Activated B cell treated with CpG ODN at 0.5 μM for 24 hours (primary cell): ENCODE measurements around the gene ATXN2L. TPM values are rescaled to one million over a fixed set of nuclear protein-coding genes. Genes with fewer than 3 reads are reported as not detected.

ENCODE experiments used
- ATAC-seq: fragments of 200-7000 bp; cut with Tn5 transposase; one replicate; pipeline ENCODE4 v1.10.0; 2021; ENCODE audit warnings: low read depth, mild to moderate bottlenecking, moderate library complexity
- CTCF ChIA-PET: fragments of 350-600 bp; sonication (Branson Sonifier 250); formaldehyde crosslinking; loops from one replicate; lab custom pipeline; 2021; ENCODE audit warnings: antibody characterized with exemption; lab: Charles Lee
- POLR2A ChIA-PET: fragments of 350-600 bp; sonication (Branson Sonifier 250); formaldehyde crosslinking; loops from one replicate; lab custom pipeline; 2021; ENCODE audit warnings: antibody characterized with exemption; lab: Charles Lee
- DNase-seq: peaks from one replicate; pipeline ENCODE4 v3.0.0; 2022
- H3K27ac Mint-ChIP-seq: one replicate; pipeline ENCODE4 v1.8.0; 2020; ENCODE audit warnings: mixed read lengths
- H3K27me3 Mint-ChIP-seq: one replicate; pipeline ENCODE4 v1.8.0; 2021; ENCODE audit warnings: mixed read lengths
- H3K36me3 Mint-ChIP-seq: one replicate; pipeline ENCODE4 v1.8.0; 2021; ENCODE audit warnings: low read depth, mixed read lengths
- H3K4me1 Mint-ChIP-seq: one replicate; pipeline ENCODE4 v1.8.0; 2021; ENCODE audit warnings: mixed read lengths
- H3K4me3 Mint-ChIP-seq: one replicate; pipeline ENCODE4 v1.8.0; 2020; ENCODE audit warnings: mild to moderate bottlenecking, mixed read lengths
- H3K9me3 Mint-ChIP-seq: one replicate; pipeline ENCODE4 v1.8.0; 2020; ENCODE audit warnings: mixed read lengths
- CTCF ChIP-seq: fragments of 200-600 bp; IDR thresholded peaks from one replicate; pipeline ENCODE4 v1.8.0; 2022; ENCODE audit warnings: antibody characterized with exemption, mild to moderate bottlenecking
- intact Hi-C: fragments of 100-400 bp; cut with micrococcal nuclease; formaldehyde crosslinking; loops from one replicate; pipeline ENCODE4 v1.15.1; 2024
- total RNA-seq: library from RNA; stranded (reverse); gene quantifications from 2 replicates; pipeline ENCODE4 v1.2.3, GENCODE V29; 2022

Gene ATXN2L
- total RNA-seq, 1 donor from 2014 or later = 335 TPM

GRCh38 chr16:28821874-28822519 lies 802 bp upstream of the ATXN2L start:
- peaks cover 37% of the 10 kb centered on the region for H3K4me1 Mint-ChIP-seq
- H3K27me3 Mint-ChIP-seq = no peaks in the 10 kb centered on the region
- DNase-seq (no peak), ATAC-seq (no peak)
- ChIA-PET POLR2A (interaction anchor here (0.5 to 5.1 kb wide), 24 partner anchors 9 to 1271 kb away, joined by 3 to 74 read pairs (median 8); partner anchors contain the start of genes APOBR, CD19, CLN3 and NFATC2IP), CTCF (interaction anchor here (0.7 to 1.3 kb wide), 2 partner anchors 25 to 101 kb away, joined by 4 read pairs; partner anchors contain the start of gene TUFM)
- peaks cover 33% of the 10 kb centered on the region for H3K36me3 Mint-ChIP-seq
- H3K4me3 Mint-ChIP-seq = peak overlapping the region; percentile 79
- intact Hi-C loops = loop anchor here (5.0 kb wide), 3 partner anchors 270 to 1175 kb away; partner anchors contain the start of genes APOBR, CLN3, HIRIP3 and INO80E
- peak overlapping the region; percentile 89 for H3K27ac Mint-ChIP-seq
- TF ChIP-seq CTCF = no peak
- no peaks in the 10 kb centered on the region for H3K9me3 Mint-ChIP-seq

GRCh38 chr16:28823291-28823872 lies 583 bp downstream of the ATXN2L start:
- CTCF ChIA-PET = no interaction called here
- H3K27ac Mint-ChIP-seq = peak overlapping the region; percentile 99
- DNase-seq (no peak), ATAC-seq (peak; percentile 7)
- H3K4me1 Mint-ChIP-seq = peaks cover 43% of the 10 kb centered on the region
- H3K36me3 Mint-ChIP-seq = peaks cover 46% of the 10 kb centered on the region
- H3K9me3 Mint-ChIP-seq = no peaks in the 10 kb centered on the region
- POLR2A ChIA-PET = interaction anchor here (0.6 to 5.1 kb wide), 30 partner anchors 9 to 1875 kb away, joined by 3 to 74 read pairs (median 6); partner anchors contain the start of genes APOBR, CD19, CLN3 and NFATC2IP
- no peak for TF ChIP-seq CTCF
- peak overlapping the region; percentile 98 for H3K4me3 Mint-ChIP-seq
- intact Hi-C loops = loop anchor here (5.0 kb wide), 3 partner anchors 271 to 1174 kb away; partner anchors contain the start of genes APOBR, CLN3, HIRIP3 and INO80E
- no peaks in the 10 kb centered on the region for H3K27me3 Mint-ChIP-seq

GRCh38 chr16:28823873-28824716 lies 1.3 kb downstream of the ATXN2L start:
- Mint-ChIP-seq H3K9me3 (no peaks in the 10 kb centered on the region), H3K4me3 (peak overlapping the region; percentile 98), H3K27me3 (no peaks in the 10 kb centered on the region), H3K36me3 (peaks cover 52% of the 10 kb centered on the region), H3K27ac (peak overlapping the region; percentile 99), H3K4me1 (peaks cover 43% of the 10 kb centered on the region)
- ChIA-PET CTCF (no interaction called here), POLR2A (interaction anchor here (0.6 to 5.1 kb wide), 18 partner anchors 9 to 1875 kb away, joined by 3 to 74 read pairs (median 6); partner anchors contain the start of genes CD19, RABEP2, SGF29 and SH2B1)
- intact Hi-C loops = loop anchor here (1.0 to 5.0 kb wide), 9 partner anchors 22 to 1173 kb away; partner anchors contain the start of genes APOBR, CLN3, HIRIP3 and INO80E
- DNase-seq (peak; percentile 92), ATAC-seq (peak; percentile 77)
- no peak for TF ChIP-seq CTCF

- Mint-ChIP-seq H3K27ac (peak overlapping the region; percentile 99), H3K4me3 (peak overlapping the region; percentile 98), H3K36me3 (peaks cover 57% of the 10 kb centered on the region), H3K27me3 (no peaks in the 10 kb centered on the region), H3K4me1 (peaks cover 43% of the 10 kb centered on the region), H3K9me3 (no peaks in the 10 kb centered on the region)
- DNase-seq = no peak
- no peak for TF ChIP-seq CTCF
- ATAC-seq = no peak
- ChIA-PET CTCF (no interaction called here), POLR2A (interaction anchor here (0.7 to 5.1 kb wide), 3 partner anchors 22 to 1874 kb away, joined by 3 to 74 read pairs (median 17); partner anchors contain the start of genes SGF29, SRCAP and TUFM)
- intact Hi-C loops = loop anchor here (1.0 to 5.0 kb wide), 9 partner anchors 22 to 1173 kb away; partner anchors contain the start of genes APOBR, CLN3, HIRIP3 and INO80E
Measured at GRCh38 chr16:28824717-28824973, 1.8 kb downstream of the ATXN2L start.
